Activated B cell treated with CpG ODN at 0.5 μM for 24 hours (primary cell): ENCODE data around the gene CCNT2. TPM values are rescaled to one million over a fixed set of nuclear protein-coding genes. Genes with fewer than 3 reads are reported as not detected.
"Not testable (repeated sequence)": the region's sequence is repeated elsewhere in the genome, so short reads cannot be mapped to it uniquely, and the experiment has no call there.

ENCODE experiments used
- ATAC-seq: fragments of 200-7000 bp; cut with Tn5 transposase; one replicate; pipeline ENCODE4 v1.10.0; 2021; ENCODE audit warnings: low read depth, mild to moderate bottlenecking, moderate library complexity
- CTCF ChIA-PET: fragments of 350-600 bp; sonication (Branson Sonifier 250); formaldehyde crosslinking; loops from one replicate; lab custom pipeline; 2021; ENCODE audit warnings: antibody characterized with exemption; lab: Charles Lee
- POLR2A ChIA-PET: fragments of 350-600 bp; sonication (Branson Sonifier 250); formaldehyde crosslinking; loops from one replicate; lab custom pipeline; 2021; ENCODE audit warnings: antibody characterized with exemption; lab: Charles Lee
- DNase-seq: peaks from one replicate; pipeline ENCODE4 v3.0.0; 2022
- H3K27ac Mint-ChIP-seq: one replicate; pipeline ENCODE4 v1.8.0; 2020; ENCODE audit warnings: mixed read lengths
- H3K27me3 Mint-ChIP-seq: one replicate; pipeline ENCODE4 v1.8.0; 2021; ENCODE audit warnings: mixed read lengths
- H3K36me3 Mint-ChIP-seq: one replicate; pipeline ENCODE4 v1.8.0; 2021; ENCODE audit warnings: low read depth, mixed read lengths
- H3K4me1 Mint-ChIP-seq: one replicate; pipeline ENCODE4 v1.8.0; 2021; ENCODE audit warnings: mixed read lengths
- H3K4me3 Mint-ChIP-seq: one replicate; pipeline ENCODE4 v1.8.0; 2020; ENCODE audit warnings: mild to moderate bottlenecking, mixed read lengths
- H3K9me3 Mint-ChIP-seq: one replicate; pipeline ENCODE4 v1.8.0; 2020; ENCODE audit warnings: mixed read lengths
- intact Hi-C: fragments of 100-400 bp; cut with micrococcal nuclease; formaldehyde crosslinking; loops from one replicate; pipeline ENCODE4 v1.15.1; 2024
- total RNA-seq: library from RNA; stranded (reverse); gene quantifications from 2 replicates; pipeline ENCODE4 v1.2.3, GENCODE V29; 2022
- TF ChIP-seq, protein P1 (sequence below): fragments of 200-600 bp; IDR thresholded peaks from one replicate; pipeline ENCODE4 v1.8.0; 2022; ENCODE audit warnings: antibody characterized with exemption, mild to moderate bottlenecking

CCNT2 gene
- total RNA-seq, 1 donor from 2014 or later: 73.4 TPM

GRCh38 chr2:134952608-134953007, 34.0 kb downstream of the CCNT2 start:
- Mint-ChIP-seq H3K36me3 (peaks cover 82% of the 10 kb centered on the region), H3K4me1 (peaks cover 18% of the 10 kb centered on the region), H3K27me3 (no peaks in the 10 kb centered on the region), H3K9me3 (no peaks in the 10 kb centered on the region), H3K27ac (no peak overlapping the region), H3K4me3 (no peak overlapping the region)
- TF ChIP-seq, protein P1, sequence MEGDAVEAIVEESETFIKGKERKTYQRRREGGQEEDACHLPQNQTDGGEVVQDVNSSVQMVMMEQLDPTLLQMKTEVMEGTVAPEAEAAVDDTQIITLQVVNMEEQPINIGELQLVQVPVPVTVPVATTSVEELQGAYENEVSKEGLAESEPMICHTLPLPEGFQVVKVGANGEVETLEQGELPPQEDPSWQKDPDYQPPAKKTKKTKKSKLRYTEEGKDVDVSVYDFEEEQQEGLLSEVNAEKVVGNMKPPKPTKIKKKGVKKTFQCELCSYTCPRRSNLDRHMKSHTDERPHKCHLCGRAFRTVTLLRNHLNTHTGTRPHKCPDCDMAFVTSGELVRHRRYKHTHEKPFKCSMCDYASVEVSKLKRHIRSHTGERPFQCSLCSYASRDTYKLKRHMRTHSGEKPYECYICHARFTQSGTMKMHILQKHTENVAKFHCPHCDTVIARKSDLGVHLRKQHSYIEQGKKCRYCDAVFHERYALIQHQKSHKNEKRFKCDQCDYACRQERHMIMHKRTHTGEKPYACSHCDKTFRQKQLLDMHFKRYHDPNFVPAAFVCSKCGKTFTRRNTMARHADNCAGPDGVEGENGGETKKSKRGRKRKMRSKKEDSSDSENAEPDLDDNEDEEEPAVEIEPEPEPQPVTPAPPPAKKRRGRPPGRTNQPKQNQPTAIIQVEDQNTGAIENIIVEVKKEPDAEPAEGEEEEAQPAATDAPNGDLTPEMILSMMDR: no peak
- no peak for ATAC-seq
- CTCF ChIA-PET: no interaction called here
- intact Hi-C loops: no loop called here
- POLR2A ChIA-PET: no interaction called here
- DNase-seq: no peak

- H3K27ac Mint-ChIP-seq: no peak overlapping the region
- H3K4me3 Mint-ChIP-seq: no peak overlapping the region
- H3K27me3 Mint-ChIP-seq: no peaks in the 10 kb centered on the region
- H3K9me3 Mint-ChIP-seq: no peaks in the 10 kb centered on the region
- ATAC-seq (no peak), DNase-seq (no peak)
- CTCF ChIA-PET: no interaction called here
- intact Hi-C loops: no loop called here
- POLR2A ChIA-PET: no interaction called here
- TF ChIP-seq, protein P1: no peak
- H3K4me1 Mint-ChIP-seq: peaks cover 18% of the 10 kb centered on the region
- peaks cover 80% of the 10 kb centered on the region for H3K36me3 Mint-ChIP-seq
These were observed 35.4 kb downstream of the CCNT2 start for GRCh38 chr2:134954065-134954464.

DNA sequence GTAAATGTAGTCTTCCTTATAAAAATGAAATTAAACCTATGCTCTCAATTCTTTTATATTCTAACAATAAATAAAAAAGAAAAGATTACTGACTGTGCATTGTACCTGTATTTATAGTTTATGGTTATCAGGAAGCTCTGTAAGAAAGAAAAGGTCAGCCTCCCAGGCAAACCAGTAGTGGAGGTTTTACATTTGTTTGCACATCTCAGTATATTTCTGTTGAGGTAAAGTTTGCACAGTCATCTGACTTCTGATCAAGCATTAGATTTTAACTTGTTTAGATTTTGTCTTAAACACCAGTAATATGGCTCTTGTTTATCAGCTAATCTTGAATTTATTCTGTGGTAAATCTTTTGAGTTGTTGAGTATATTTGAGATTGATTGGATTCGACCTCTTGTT, 37.1 kb downstream of the CCNT2 start:
- TF ChIP-seq, protein P1: no peak
- intact Hi-C loops: no loop called here
- no peak overlapping the region for H3K4me3 Mint-ChIP-seq
- H3K9me3 Mint-ChIP-seq: no peaks in the 10 kb centered on the region
- POLR2A ChIA-PET: no interaction called here
- ATAC-seq (no peak), DNase-seq (no peak)
- CTCF ChIA-PET: no interaction called here
- H3K27ac Mint-ChIP-seq: no peak overlapping the region
- H3K36me3 Mint-ChIP-seq: peaks cover 66% of the 10 kb centered on the region
- no peaks in the 10 kb centered on the region for H3K27me3 Mint-ChIP-seq
- H3K4me1 Mint-ChIP-seq: peaks cover 8% of the 10 kb centered on the region

- intact Hi-C loops: no loop called here
- Mint-ChIP-seq H3K36me3 (peaks cover 49% of the 10 kb centered on the region), H3K27ac (no peak overlapping the region), H3K4me1 (peaks cover 8% of the 10 kb centered on the region), H3K4me3 (no peak overlapping the region), H3K27me3 (no peaks in the 10 kb centered on the region), H3K9me3 (no peaks in the 10 kb centered on the region)
- CTCF ChIA-PET: interaction anchor here (0.6 kb wide), 1 partner anchor 1351 kb away, joined by 3 read pairs; no protein-coding TSS in a partner anchor
- ATAC-seq (no peak), DNase-seq (no peak)
- POLR2A ChIA-PET: no interaction called here
- TF ChIP-seq, protein P1: no peak
These were observed 38.9 kb downstream of the CCNT2 start for GRCh38 chr2:134957477-134957876.

DNA sequence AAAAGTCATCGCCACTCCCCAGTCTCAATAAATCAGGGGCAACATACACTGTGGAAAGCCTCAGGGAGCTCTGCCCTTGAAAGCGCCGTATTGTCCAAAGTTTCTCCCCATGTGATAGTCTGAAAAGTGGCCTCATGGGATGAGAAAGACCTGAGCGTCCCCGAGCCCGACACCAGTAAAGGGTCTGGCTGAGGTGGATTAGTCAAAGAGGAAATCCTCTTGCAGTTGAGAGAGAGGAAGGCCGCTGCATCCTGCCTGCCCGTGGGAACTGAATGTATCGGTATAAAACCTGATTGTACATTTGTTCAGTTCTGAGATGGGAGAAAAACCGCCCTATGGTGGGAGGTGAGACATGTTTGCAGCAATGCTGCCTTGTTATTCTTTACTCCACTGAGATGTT, 48.5 kb downstream of the CCNT2 start:
- CTCF ChIA-PET, ATAC-seq, H3K36me3 Mint-ChIP-seq, intact Hi-C loops, POLR2A ChIA-PET, H3K27me3 Mint-ChIP-seq, H3K4me3 Mint-ChIP-seq, H3K27ac Mint-ChIP-seq, H3K4me1 Mint-ChIP-seq, DNase-seq: not testable (repeated sequence)
- H3K9me3 Mint-ChIP-seq: peaks cover 14% of the 10 kb centered on the region
